ENCODE measurements around the gene EPAS1. TPM values are rescaled to one million over a fixed set of nuclear protein-coding genes. Genes with fewer than 3 reads are reported as not detected.

The EPAS1 gene
- total and polyA plus RNA-seq, 9 of the 15 experiments (the other 6 are each of a cell fraction or from before 2014, with no cell fraction given) = 0.25 to 11.2 (median 4.1) TPM

DNA sequence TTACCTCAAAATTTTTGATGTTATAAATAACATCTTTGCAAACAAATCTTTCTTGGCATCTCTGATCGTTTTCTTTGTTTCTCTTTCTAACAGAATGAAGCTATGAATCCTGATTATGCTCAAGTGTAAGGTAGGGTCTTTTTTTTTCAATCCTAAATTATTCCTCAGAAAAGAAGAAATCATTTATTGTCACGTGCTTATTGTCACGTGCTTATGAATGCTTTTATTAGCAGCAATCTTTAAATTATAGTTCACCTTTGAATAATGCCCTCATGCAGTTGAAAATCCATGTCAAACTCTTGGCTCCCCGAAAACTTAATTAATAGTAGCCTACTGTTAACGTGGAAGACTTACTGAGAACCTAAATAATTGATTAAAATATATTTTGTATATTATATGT is 39.2 kb upstream of the EPAS1 start:
- Histone ChIP-seq H3K9ac (ENCODE audit: insufficient read depth in 1 of 2, low read depth in 2 of 2, low read length in 2 of 2) (no peak overlapping the region), H3K79me2 (ENCODE audit: control insufficient read depth, insufficient read depth, low read length) (no peaks in the 10 kb centered on the region), H3K4me3 (no peak overlapping the region), H3K9me3 (replicated peaks; ENCODE audit: control insufficient read depth, insufficient read depth, low read depth, low read length) (peaks cover 3% of the 10 kb centered on the region; the same call in 1 of the 2 replicates), H3K36me3 (ENCODE audit: control insufficient read depth, insufficient read depth, low read length) (no peaks in the 10 kb centered on the region), H3K9me1 (ENCODE audit: control insufficient read depth, insufficient read depth, low read length) (no peaks in the 10 kb centered on the region), H3K27me3 (ENCODE audit: control insufficient read depth in 2 of 2, insufficient read depth in 2 of 2, low read length in 2 of 2) (no peaks in the 10 kb centered on the region), H3K4me1 (replicated peaks in 1 of 2; ENCODE audit: control insufficient read depth in 2 of 2, insufficient read depth in 2 of 2, low read length in 2 of 2) (peaks cover 6 to 38% of the 10 kb centered on the region in 2 experiments; a peak in 4 of 5 replicates), H4K20me1 (replicated peaks; ENCODE audit: control insufficient read depth, insufficient read depth, low read length) (no peaks in the 10 kb centered on the region), H2AFZ (ENCODE audit: low read depth, low read length) (no peak overlapping the region), H3K27ac (ENCODE audit: extremely low read depth, low read depth, low read length) (no peak overlapping the region), H3K4me2 (ENCODE audit: insufficient read depth, low read length) (no peak overlapping the region)
- in situ Hi-C loops (cut with MboI) = no loop called here
- DNase-seq (ENCODE audit: extremely low read depth in 1 of 4, low spot score in 3 of 4) (no peak), FAIRE-seq (no peak), ATAC-seq (no peak)
- 62% methylated on average over 5 of the region's 5 CpGs for WGBS (ENCODE audit: insufficient coverage, low coverage, missing lambda C conversion rate)
- intact Hi-C loops (cut with micrococcal nuclease) = no loop called here
- no TSS peak for BruUV-seq (replicated peaks)
- ChIA-PET POLR2A (no interaction called here), CTCF (ENCODE audit: low intra/inter-chr PET ratio) (no interaction called here)
- TF ChIP-seq, protein P1, sequence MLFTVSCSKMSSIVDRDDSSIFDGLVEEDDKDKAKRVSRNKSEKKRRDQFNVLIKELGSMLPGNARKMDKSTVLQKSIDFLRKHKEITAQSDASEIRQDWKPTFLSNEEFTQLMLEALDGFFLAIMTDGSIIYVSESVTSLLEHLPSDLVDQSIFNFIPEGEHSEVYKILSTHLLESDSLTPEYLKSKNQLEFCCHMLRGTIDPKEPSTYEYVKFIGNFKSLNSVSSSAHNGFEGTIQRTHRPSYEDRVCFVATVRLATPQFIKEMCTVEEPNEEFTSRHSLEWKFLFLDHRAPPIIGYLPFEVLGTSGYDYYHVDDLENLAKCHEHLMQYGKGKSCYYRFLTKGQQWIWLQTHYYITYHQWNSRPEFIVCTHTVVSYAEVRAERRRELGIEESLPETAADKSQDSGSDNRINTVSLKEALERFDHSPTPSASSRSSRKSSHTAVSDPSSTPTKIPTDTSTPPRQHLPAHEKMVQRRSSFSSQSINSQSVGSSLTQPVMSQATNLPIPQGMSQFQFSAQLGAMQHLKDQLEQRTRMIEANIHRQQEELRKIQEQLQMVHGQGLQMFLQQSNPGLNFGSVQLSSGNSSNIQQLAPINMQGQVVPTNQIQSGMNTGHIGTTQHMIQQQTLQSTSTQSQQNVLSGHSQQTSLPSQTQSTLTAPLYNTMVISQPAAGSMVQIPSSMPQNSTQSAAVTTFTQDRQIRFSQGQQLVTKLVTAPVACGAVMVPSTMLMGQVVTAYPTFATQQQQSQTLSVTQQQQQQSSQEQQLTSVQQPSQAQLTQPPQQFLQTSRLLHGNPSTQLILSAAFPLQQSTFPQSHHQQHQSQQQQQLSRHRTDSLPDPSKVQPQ (CRISPR knock-in tag; IDR thresholded peaks at IDR 0.05; ENCODE audit: borderline replicate concordance) = no peak
- TF ChIP-seq ZNF140 (CRISPR knock-in tag; IDR thresholded peaks at IDR 0.05) = no peak
- TF ChIP-seq, protein P2, sequence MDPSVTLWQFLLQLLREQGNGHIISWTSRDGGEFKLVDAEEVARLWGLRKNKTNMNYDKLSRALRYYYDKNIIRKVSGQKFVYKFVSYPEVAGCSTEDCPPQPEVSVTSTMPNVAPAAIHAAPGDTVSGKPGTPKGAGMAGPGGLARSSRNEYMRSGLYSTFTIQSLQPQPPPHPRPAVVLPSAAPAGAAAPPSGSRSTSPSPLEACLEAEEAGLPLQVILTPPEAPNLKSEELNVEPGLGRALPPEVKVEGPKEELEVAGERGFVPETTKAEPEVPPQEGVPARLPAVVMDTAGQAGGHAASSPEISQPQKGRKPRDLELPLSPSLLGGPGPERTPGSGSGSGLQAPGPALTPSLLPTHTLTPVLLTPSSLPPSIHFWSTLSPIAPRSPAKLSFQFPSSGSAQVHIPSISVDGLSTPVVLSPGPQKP (CRISPR knock-in tag; IDR thresholded peaks at IDR 0.05) = no peak
- TF ChIP-seq ZNF184 (CRISPR knock-in tag; IDR thresholded peaks at IDR 0.05) = no peak
- no peak for TF ChIP-seq ZNF408 (CRISPR knock-in tag; IDR thresholded peaks at IDR 0.05; ENCODE audit: low read depth)
- TF ChIP-seq SRF (CRISPR knock-in tag; IDR thresholded peaks at IDR 0.05) = no peak
- TF ChIP-seq XRCC5 (IDR thresholded peaks at IDR 0.05; ENCODE audit: low read depth, low read length) = no peak
- no peak for TF ChIP-seq MTA3 (IDR thresholded peaks at IDR 0.05; ENCODE audit: borderline replicate concordance)
- no peak for TF ChIP-seq OTX1 (CRISPR knock-in tag; IDR thresholded peaks at IDR 0.05)
- TF ChIP-seq, protein P3, sequence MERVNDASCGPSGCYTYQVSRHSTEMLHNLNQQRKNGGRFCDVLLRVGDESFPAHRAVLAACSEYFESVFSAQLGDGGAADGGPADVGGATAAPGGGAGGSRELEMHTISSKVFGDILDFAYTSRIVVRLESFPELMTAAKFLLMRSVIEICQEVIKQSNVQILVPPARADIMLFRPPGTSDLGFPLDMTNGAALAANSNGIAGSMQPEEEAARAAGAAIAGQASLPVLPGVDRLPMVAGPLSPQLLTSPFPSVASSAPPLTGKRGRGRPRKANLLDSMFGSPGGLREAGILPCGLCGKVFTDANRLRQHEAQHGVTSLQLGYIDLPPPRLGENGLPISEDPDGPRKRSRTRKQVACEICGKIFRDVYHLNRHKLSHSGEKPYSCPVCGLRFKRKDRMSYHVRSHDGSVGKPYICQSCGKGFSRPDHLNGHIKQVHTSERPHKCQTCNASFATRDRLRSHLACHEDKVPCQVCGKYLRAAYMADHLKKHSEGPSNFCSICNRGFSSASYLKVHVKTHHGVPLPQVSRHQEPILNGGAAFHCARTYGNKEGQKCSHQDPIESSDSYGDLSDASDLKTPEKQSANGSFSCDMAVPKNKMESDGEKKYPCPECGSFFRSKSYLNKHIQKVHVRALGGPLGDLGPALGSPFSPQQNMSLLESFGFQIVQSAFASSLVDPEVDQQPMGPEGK (CRISPR knock-in tag; IDR thresholded peaks at IDR 0.05; ENCODE audit: borderline replicate concordance) = no peak
- TF ChIP-seq, protein P4, sequence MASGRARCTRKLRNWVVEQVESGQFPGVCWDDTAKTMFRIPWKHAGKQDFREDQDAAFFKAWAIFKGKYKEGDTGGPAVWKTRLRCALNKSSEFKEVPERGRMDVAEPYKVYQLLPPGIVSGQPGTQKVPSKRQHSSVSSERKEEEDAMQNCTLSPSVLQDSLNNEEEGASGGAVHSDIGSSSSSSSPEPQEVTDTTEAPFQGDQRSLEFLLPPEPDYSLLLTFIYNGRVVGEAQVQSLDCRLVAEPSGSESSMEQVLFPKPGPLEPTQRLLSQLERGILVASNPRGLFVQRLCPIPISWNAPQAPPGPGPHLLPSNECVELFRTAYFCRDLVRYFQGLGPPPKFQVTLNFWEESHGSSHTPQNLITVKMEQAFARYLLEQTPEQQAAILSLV (tag; IDR thresholded peaks at IDR 0.05) = no peak
- no peak for TF ChIP-seq CEBPG (CRISPR knock-in tag; IDR thresholded peaks at IDR 0.05)
- TF ChIP-seq CEBPG (tag; conservative IDR thresholded peaks at IDR 0.05 in 1 of 2, IDR thresholded peaks at IDR 0.05 in 1 of 2) = no peak
- TF ChIP-seq TCFL5 (CRISPR knock-in tag; conservative IDR thresholded peaks at IDR 0.05) = no peak
- TF ChIP-seq ZNF212 (CRISPR knock-in tag; IDR thresholded peaks at IDR 0.05) = no peak
- TF ChIP-seq POLR3A (IDR thresholded peaks at IDR 0.05; ENCODE audit: borderline replicate concordance, extremely low read depth, insufficient read depth, insufficient read length) = no peak
- no peak for TF ChIP-seq TAF7 (tag; IDR thresholded peaks at IDR 0.05)
